Activated T-cell treated with anti-CD3 and anti-CD28 coated beads for 4 hours (primary cell): ENCODE data around the gene C2orf80.
"Not testable (repeated sequence)": the region's sequence is repeated elsewhere in the genome, so short reads cannot be mapped to it uniquely, and the experiment has no call there.

Experiments
- DNase-seq: peaks from one replicate; pipeline ENCODE4 v3.0.0-alpha.2; 2020

Gene C2orf80

DNA sequence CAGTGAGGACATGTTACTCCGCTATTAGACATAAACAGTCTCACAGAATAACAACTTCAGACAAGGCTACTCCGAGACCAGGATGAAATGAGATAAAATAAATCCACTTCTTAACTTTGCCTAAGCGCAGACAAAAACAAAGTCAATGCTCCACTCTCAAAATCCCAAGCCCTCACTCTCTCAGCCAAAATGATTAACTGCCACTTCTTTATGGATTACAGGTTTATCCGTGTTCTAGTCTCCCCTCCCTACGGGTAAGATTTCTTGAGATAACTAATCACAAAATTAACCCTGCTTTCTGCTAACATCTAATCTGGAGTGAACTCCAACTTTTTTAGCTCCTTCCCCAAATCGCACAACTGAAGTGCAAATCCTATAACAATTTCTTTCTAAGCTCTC is 59.1 kb downstream of the C2orf80 start:
- DNase-seq: no peak

- DNase-seq: no peak
Observed at GRCh38 chr2:208129744-208130711, 59.8 kb downstream of the C2orf80 start, which contains the start of gene CRYGC. Gene CRYGC, minus strand, starts transcription at chr2:208129828. Its CDS starts 36 bp downstream, at chr2:208129792.

- no peak for DNase-seq
Observed at GRCh38 chr2:208128136-208128535, 61.7 kb downstream of the C2orf80 start.

- DNase-seq: no peak
Observed at GRCh38 chr2:208127090-208127489, 62.7 kb downstream of the C2orf80 start.

DNA sequence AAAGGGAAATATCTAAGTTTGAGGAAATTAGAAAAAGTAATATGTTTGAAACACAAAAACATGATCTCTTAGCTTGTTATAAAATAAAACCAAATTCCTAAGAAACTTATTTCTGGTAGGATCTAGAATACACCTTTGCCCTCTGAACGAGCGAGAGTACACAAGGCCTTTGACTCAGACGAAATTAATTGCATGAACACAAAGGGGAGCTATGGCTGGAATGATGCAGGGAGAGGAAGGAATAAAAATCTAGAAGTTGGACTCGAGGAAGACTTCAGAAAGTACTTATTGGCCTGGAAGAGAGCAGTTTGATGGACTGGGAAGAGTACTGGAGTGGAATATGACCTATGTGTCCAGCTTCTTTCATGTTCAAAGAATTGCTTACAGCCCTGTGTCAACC is 64.6 kb downstream of the C2orf80 start:
- no peak for DNase-seq

DNA sequence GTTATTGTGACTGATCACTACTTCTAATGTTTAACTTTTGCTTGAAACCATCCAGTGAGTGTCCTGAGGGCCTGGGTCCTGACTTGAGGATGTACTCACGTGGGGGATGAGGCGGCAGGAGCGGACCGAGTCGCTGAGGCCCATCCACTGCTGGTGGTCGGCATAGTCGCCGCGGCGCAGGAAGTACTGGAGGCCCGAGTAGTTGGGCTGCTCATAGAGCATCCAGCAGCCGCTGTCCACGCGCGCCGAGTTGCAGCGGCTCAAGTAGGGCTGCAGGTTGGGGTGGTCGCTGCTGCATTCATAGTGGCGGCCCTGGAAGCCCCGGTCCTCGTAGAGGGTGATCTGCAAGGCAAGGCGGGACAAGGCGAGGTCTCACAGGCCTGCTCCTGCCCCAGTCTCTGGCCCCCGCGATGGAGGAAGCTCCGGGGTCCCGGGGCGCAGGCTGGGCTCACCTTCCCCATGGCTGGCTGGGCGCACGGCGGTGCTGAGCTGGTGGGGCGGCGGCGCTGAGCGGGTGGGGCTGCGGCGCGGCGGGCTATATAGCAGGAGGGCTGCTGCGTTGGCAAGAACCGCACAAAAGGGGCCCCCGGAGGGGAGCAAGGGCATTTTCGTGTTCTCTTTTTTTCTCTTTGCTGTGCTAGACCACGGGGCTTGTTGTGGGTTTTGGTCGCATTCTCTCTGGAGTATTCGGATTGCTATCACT is 65.7 kb downstream of the C2orf80 start, which contains the start of gene CRYGD:
Gene CRYGD, minus strand, starts transcription at position 512 of the 703 bp plus-strand sequence. Its CDS starts 51 bp downstream, at position 461.
- not testable (repeated sequence) for DNase-seq

DNA sequence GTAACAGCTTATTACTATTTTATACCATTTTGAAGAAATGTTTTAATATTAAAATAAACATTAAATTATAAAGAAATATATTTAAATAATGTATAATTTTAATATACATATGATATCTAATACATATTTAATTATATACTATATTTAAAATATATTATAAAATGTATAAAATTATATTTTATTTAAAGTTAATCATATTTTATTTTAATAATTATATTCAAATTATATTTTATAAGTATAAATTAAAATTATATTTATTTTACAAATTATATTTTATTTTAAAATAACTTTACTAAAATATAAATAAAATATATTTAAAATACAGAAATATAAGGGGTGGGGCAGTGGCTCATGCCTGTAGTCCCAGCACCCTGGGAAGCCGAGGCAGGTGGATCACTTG is 67.6 kb downstream of the C2orf80 start:
- no peak for DNase-seq

GRCh38 chr2:208118918-208119317 is 70.9 kb downstream of the C2orf80 start:
- DNase-seq: no peak

DNA sequence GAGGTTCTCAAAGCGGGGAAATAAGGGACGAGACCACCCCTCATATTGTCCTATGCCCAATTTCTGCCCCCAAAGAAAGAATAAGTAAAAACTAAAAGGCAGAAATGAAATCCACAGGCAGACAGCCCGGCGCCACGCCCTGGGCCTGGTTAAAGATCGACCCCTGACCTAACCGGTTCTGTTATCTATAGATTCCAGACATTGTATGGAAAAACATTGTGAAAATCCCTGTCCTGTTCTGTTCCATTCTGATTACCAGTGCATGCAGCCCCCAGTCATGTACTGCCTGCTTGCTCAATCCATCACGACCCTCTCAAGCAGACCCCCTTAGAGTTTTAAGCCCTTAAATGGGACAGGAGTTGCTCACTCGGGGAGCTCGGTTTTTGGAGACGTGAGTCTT is 72.4 kb downstream of the C2orf80 start:
- not testable (repeated sequence) for DNase-seq
